GM10248 (cell line): ENCODE results near the gene PATJ.

Source experiments
- CTCF ChIA-PET: fragments of 300-600 bp; sonication (Branson Sonifier 250); formaldehyde crosslinking; extraction: SDS; loops from one replicate; lab custom pipeline; 2021; ENCODE audit warnings: antibody characterized with exemption; lab: Yijun Ruan, JAX
- POLR2A ChIA-PET: fragments of 350-650 bp; sonication (Branson Sonifier 250); formaldehyde crosslinking; extraction: SDS; loops from one replicate; lab custom pipeline; 2020; ENCODE audit warnings: antibody characterized with exemption; lab: Yijun Ruan, JAX
- DNase-seq: peaks from one replicate; pipeline ENCODE4 v3.0.0; 2012; ENCODE audit errors: extremely low spot score
- TF ChIP-seq, protein P1 (sequence below): IDR thresholded peaks from 2 replicates; pipeline ENCODE4 v1.5.1; 2012; ENCODE audit warnings: mild to moderate bottlenecking, low read depth; ENCODE audit errors: extremely low read depth, missing control alignments, control extremely low read depth

PATJ gene

DNA sequence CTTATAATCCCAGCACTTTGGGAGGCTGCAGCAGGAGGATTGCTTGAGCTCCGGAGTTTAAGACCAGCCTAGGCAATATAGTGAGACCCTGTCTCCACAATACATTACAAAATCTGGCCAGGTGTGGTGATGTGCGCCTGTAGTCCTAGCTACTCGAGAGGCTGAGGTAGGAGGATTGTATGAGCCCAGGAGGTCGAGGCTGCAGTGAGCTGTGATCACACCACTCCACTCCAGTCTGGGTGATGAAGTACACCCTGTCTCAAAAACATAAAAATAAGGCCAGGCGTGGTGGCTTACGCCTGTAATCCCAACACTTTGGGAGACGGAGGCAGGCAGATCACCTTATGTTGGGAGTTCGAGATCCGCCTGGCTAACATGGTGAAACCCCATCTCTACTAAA lies 480.0 kb downstream of the PATJ start:
- DNase-seq, result no peak

DNA sequence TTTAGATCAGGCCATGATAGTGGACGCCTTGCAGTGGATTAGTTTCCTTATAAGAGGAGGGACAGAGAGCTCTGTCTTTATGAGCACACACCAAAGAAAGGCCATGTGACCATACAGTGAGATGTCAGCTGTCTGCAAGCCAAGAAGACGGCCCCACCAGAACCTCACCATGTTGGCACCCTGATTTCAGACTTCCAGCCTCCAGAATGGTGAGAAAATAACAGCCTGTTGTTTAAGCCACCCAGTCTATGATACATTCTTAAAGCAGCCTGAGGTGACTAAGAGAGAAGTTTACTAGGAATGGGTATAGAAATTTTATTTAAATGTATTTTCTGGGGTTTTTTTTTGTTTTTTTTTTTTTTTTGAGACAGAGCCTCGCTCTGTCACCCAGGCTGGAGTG lies 481.9 kb downstream of the PATJ start:
- DNase-seq, result no peak
- ChIA-PET CTCF (no interaction called here), POLR2A (no interaction called here)
- TF ChIP-seq, protein P1, sequence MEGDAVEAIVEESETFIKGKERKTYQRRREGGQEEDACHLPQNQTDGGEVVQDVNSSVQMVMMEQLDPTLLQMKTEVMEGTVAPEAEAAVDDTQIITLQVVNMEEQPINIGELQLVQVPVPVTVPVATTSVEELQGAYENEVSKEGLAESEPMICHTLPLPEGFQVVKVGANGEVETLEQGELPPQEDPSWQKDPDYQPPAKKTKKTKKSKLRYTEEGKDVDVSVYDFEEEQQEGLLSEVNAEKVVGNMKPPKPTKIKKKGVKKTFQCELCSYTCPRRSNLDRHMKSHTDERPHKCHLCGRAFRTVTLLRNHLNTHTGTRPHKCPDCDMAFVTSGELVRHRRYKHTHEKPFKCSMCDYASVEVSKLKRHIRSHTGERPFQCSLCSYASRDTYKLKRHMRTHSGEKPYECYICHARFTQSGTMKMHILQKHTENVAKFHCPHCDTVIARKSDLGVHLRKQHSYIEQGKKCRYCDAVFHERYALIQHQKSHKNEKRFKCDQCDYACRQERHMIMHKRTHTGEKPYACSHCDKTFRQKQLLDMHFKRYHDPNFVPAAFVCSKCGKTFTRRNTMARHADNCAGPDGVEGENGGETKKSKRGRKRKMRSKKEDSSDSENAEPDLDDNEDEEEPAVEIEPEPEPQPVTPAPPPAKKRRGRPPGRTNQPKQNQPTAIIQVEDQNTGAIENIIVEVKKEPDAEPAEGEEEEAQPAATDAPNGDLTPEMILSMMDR, result no peak

More for the DNA sequence above, 480.0 kb downstream of the PATJ start:
- TF ChIP-seq, protein P1, result no peak
- ChIA-PET CTCF (no interaction called here), POLR2A (no interaction called here)

DNA sequence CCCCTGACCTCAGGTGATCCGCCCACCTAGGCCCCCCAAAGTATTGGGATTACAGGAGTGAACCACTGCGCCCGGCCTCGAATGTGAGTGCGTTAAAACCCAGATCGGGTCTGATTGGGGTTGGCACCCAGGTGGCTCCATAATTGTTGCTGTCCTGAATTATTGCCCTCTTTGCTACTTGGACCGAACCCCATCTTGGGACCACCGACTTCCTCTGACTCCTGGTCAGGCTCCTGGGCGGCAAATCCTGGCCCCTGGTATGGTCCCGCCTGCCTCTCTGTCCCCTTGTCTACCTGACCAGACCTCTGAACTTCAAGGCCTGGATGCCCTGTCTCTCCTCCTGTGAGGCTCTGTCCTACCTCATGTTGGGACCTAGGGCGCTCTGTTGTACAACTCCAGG lies 485.2 kb downstream of the PATJ start:
- TF ChIP-seq, protein P1, result no peak
- no peak for DNase-seq
- CTCF ChIA-PET, result no interaction called here
- POLR2A ChIA-PET, result no interaction called here
